Urinary bladder (tissue), 4 donors: ENCODE data around the gene TSPAN1. TPM values are rescaled to one million over a fixed set of nuclear protein-coding genes. Genes with fewer than 3 reads are reported as not detected.
A peak's percentile ranks its signal among the peaks of the same experiment; 100 is the strongest.
"Not testable (repeated sequence)": the region's sequence is repeated elsewhere in the genome, so short reads cannot be mapped to it uniquely, and the experiment has no call there.

Experiments used
- DNase-seq: peaks from one replicate; pipeline ENCODE4 v3.0.0-alpha.2; 2015; ENCODE audit errors: extremely low spot score
- H3K27ac ChIP-seq: one replicate; pipeline ENCODE4 v1.5.1; 2013; ENCODE audit warnings: low read depth, mild to moderate bottlenecking, moderate library complexity
- H3K36me3 ChIP-seq: one replicate; pipeline ENCODE4 v1.6.1; 2013; ENCODE audit warnings: mild to moderate bottlenecking, moderate library complexity; ENCODE audit not compliant: insufficient read depth
- H3K4me1 ChIP-seq: one replicate; pipeline ENCODE4 v1.6.1; 2013; ENCODE audit warnings: mild to moderate bottlenecking, moderate library complexity; ENCODE audit not compliant: insufficient read depth
- H3K4me3 ChIP-seq: one replicate; pipeline ENCODE4 v1.5.1; 2013; ENCODE audit warnings: low read depth, low read length
- WGBS: extraction: QIAGEN DNeasy Blood & Tissue Kit; methylation state at CpG from one replicate; pipeline ENCODE4 v1.1.7; 2013; 5-methylcytosine and 5-hydroxymethylcytosine counted together
- polyA plus RNA-seq: library from polyadenylated mRNA; stranded (reverse); fragments of 200-250 nt; gene quantifications from one replicate; pipeline ENCODE4 v1.2.3, GENCODE V29; 2013
- total RNA-seq: library from RNA; depleted of rRNA; stranded (reverse); fragments of >200 nt; gene quantifications from one replicate; pipeline ENCODE4 v1.2.3, GENCODE V29; 2014
- donor health status: healthy with polysubstance abuse.
- donor health status: healthy.

Gene TSPAN1
- total and polyA plus RNA-seq, 2 donors, result 7.9 to 56.5 TPM

- no peak for DNase-seq
- no peak overlapping the region for H3K4me3 ChIP-seq
- 70% methylated on average over 3 of the region's 3 CpGs for WGBS
- no peaks in the 10 kb centered on the region for H3K36me3 ChIP-seq
- H3K27ac ChIP-seq, result no peak overlapping the region
- H3K4me1 ChIP-seq, result peaks cover 2% of the 10 kb centered on the region
These were observed 24.4 kb downstream of the TSPAN1 start for GRCh38 chr1:46199233-46199749.

- H3K36me3 ChIP-seq, result no peaks in the 10 kb centered on the region
- DNase-seq, result no peak
- 17% methylated on average over 14 of the region's 14 CpGs for WGBS
- H3K27ac ChIP-seq, result no peak overlapping the region
- H3K4me1 ChIP-seq, result peaks cover 3% of the 10 kb centered on the region
- H3K4me3 ChIP-seq, result peak overlapping the region; percentile 80
These were observed 29.0 kb downstream of the TSPAN1 start for GRCh38 chr1:46203738-46204405.

GRCh38 chr1:46204406-46204742 is 29.5 kb downstream of the TSPAN1 start:
- H3K36me3 ChIP-seq, result no peaks in the 10 kb centered on the region
- H3K27ac ChIP-seq, result no peak overlapping the region
- 28% methylated on average over 5 of the region's 5 CpGs for WGBS
- H3K4me3 ChIP-seq, result peak overlapping the region; percentile 80
- no peak for DNase-seq
- peaks cover 3% of the 10 kb centered on the region for H3K4me1 ChIP-seq

- WGBS, result 72% methylated on average over 3 of the region's 3 CpGs
- no peak for DNase-seq
- Histone ChIP-seq H3K36me3 (no peaks in the 10 kb centered on the region), H3K4me3 (no peak overlapping the region), H3K27ac (no peak overlapping the region), H3K4me1 (peaks cover 3% of the 10 kb centered on the region)
These were observed 30.3 kb downstream of the TSPAN1 start for GRCh38 chr1:46205141-46205540.

- DNase-seq, result no peak
- WGBS, result 53% methylated on average over 3 of the region's 3 CpGs
- H3K4me1 ChIP-seq, result peaks cover 3% of the 10 kb centered on the region
- H3K27ac ChIP-seq, result no peak overlapping the region
- no peak overlapping the region for H3K4me3 ChIP-seq
- H3K36me3 ChIP-seq, result no peaks in the 10 kb centered on the region
These were observed 30.9 kb downstream of the TSPAN1 start for GRCh38 chr1:46205791-46206190.

- no peak overlapping the region for H3K27ac ChIP-seq
- H3K4me3 ChIP-seq, result no peak overlapping the region
- DNase-seq, result no peak
- H3K36me3 ChIP-seq, result no peaks in the 10 kb centered on the region
- H3K4me1 ChIP-seq, result peaks cover 3% of the 10 kb centered on the region
- 79% methylated on average over 2 of the region's 2 CpGs for WGBS
These were observed 31.5 kb downstream of the TSPAN1 start for GRCh38 chr1:46206399-46206798.

GRCh38 chr1:46210561-46210960 is 35.7 kb downstream of the TSPAN1 start:
- WGBS, result 94% methylated on average over 3 of the region's 3 CpGs
- Histone ChIP-seq H3K27ac (no peak overlapping the region), H3K4me3 (no peak overlapping the region), H3K36me3 (peaks cover 2% of the 10 kb centered on the region), H3K4me1 (peaks cover 3% of the 10 kb centered on the region)
- no peak for DNase-seq

- H3K4me1 ChIP-seq, result no peaks in the 10 kb centered on the region
- no peak overlapping the region for H3K27ac ChIP-seq
- no peak for DNase-seq
- WGBS, result 61% methylated on average over 2 of the region's 2 CpGs
- no peak overlapping the region for H3K4me3 ChIP-seq
- H3K36me3 ChIP-seq, result peaks cover 2% of the 10 kb centered on the region
These were observed 36.2 kb downstream of the TSPAN1 start for GRCh38 chr1:46211051-46211450.

GRCh38 chr1:46215504-46215903 is 40.6 kb downstream of the TSPAN1 start:
- Histone ChIP-seq H3K4me3 (no peak overlapping the region), H3K4me1 (no peaks in the 10 kb centered on the region), H3K36me3 (peaks cover 2% of the 10 kb centered on the region), H3K27ac (no peak overlapping the region)
- DNase-seq, result no peak

GRCh38 chr1:46218443-46218842 is 43.6 kb downstream of the TSPAN1 start:
- DNase-seq, result peak; percentile 68

GRCh38 chr1:46219551-46220520 is 44.9 kb downstream of the TSPAN1 start:
- DNase-seq, result no peak
- 77% methylated on average over 18 of the region's 18 CpGs for WGBS

More at GRCh38 chr1:46218443-46218842, 43.6 kb downstream of the TSPAN1 start:
- WGBS, result 82% methylated on average over 8 of the region's 8 CpGs
- Histone ChIP-seq H3K4me3 (no peak overlapping the region), H3K4me1 (no peaks in the 10 kb centered on the region), H3K27ac (no peak overlapping the region), H3K36me3 (peaks cover 2% of the 10 kb centered on the region)

GRCh38 chr1:46220808-46221207 is 45.9 kb downstream of the TSPAN1 start:
- DNase-seq, result no peak
- Histone ChIP-seq H3K27ac (no peak overlapping the region), H3K36me3 (no peaks in the 10 kb centered on the region), H3K4me3 (no peak overlapping the region), H3K4me1 (no peaks in the 10 kb centered on the region)
- WGBS, result 85% methylated on average over 3 of the region's 3 CpGs

More at GRCh38 chr1:46219551-46220520, 44.9 kb downstream of the TSPAN1 start:
- no peak overlapping the region for H3K4me3 ChIP-seq
- H3K27ac ChIP-seq, result no peak overlapping the region
- H3K4me1 ChIP-seq, result no peaks in the 10 kb centered on the region
- H3K36me3 ChIP-seq, result peaks cover 2% of the 10 kb centered on the region

GRCh38 chr1:46221749-46222148 is 46.9 kb downstream of the TSPAN1 start:
- H3K27ac ChIP-seq, result no peak overlapping the region
- 49% methylated on average over 4 of the region's 4 CpGs for WGBS
- DNase-seq, result no peak
- H3K4me3 ChIP-seq, result no peak overlapping the region
- H3K4me1 ChIP-seq, result no peaks in the 10 kb centered on the region
- H3K36me3 ChIP-seq, result no peaks in the 10 kb centered on the region

GRCh38 chr1:46223055-46223454 is 48.2 kb downstream of the TSPAN1 start:
- not testable (repeated sequence) for H3K36me3 ChIP-seq, H3K4me3 ChIP-seq, H3K4me1 ChIP-seq, H3K27ac ChIP-seq, DNase-seq
- WGBS, result 78% methylated on average over 11 of the region's 11 CpGs
